HG03045 (cell line): ENCODE results near the gene CLDN22.

Experiments
- ATAC-seq: cut with Tn5 transposase; IDR thresholded peaks from one replicate; pipeline ENCODE4 v1.9.1; 2021; ENCODE audit warnings: mild to moderate bottlenecking, moderate library complexity; ENCODE audit not compliant: unreplicated experiment

CLDN22 gene

DNA sequence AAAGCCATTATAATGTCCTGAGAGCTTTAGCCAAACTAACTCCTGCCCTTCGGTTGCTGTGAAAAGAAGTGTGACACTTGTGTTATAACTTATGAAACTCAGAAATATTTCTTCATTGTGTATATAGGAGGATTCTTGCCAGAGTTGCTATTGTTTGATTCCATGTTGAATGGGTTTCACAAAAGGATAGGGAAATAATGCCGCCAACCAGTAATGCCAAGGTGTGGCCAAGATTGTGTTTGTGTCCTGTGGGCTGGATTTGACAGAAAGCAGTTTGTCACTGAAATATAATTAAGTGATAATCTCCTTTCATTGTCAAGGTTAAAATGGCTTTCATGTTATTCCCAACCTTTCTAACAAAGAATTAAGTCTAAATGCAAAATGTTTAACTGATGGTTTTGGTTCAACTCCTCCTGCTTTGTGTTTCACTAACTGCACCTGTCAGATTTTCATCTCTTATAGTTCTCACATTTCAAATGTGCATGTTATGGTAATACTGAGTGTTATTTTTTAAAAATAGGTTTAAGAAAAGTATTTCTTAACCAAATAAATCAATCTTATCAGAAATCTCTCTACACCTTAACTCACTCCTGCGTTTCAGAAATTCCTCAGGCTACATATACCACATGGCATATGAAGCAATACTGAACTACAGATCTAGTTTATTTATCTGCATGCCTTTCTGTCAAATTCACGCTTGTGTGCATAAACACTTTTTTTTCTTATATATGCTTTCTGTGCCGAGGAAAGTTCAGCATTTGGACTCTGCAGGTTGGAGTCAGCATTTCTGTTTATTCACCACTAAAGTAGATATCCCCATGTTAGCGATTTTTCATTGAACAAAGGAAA, at the start of gene CLDN22:
Gene CLDN22 (minus strand): TSS at position 66 of the 849 bp plus-strand sequence. CDS start 58 bp downstream, at position 8.
- ATAC-seq, result no peak

DNA sequence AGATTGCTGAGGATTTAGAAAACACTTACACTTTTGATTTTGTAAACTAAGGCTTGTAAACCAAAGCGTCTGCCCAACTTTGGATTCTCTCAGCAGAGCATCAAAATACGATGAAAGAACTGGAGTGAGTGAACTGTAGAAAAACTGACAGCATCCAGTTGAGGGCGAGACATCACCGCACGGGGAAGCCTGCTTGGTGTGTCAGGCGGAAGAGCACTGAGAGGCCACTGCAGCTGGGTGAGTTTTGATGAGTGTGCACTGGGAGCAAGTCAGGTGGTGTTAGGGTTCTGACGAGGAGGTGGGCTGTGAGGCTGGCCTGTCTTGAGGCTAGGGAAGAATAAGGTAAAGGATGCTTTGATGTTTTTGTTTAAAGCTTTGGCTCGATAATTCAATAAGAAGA, 49.0 kb upstream of the CLDN22 start:
- ATAC-seq, result no peak

DNA sequence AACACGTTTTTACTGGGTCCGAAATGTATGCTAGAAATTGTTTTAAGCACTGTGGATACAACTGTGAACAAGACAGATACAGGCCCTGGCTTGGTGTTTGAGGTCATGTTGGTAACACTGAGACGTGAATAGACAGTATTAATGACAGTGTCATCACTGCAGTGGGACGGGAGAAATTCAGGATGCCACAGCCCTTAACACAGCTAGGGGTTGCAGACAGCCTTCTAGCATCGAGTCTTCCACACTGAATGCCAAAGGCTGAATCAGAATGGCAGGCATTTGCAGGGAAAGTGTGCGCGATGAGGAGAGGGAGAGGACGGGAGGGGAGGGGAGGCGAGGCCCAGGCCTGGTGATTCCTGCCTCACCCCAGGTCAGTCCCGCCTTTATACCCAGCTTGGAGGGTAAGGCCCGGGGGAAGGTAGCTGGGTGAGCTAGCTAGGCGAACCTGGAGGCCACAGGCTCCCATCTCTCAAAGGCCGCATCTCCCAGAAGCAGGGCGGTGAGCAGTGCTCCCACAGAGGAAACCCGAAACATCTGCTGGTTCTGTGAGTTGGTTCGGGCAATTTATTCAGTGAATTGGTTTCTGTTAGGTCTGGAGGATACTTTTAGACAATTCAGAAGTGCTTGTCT, 46.2 kb upstream of the CLDN22 start:
- no peak for ATAC-seq

DNA sequence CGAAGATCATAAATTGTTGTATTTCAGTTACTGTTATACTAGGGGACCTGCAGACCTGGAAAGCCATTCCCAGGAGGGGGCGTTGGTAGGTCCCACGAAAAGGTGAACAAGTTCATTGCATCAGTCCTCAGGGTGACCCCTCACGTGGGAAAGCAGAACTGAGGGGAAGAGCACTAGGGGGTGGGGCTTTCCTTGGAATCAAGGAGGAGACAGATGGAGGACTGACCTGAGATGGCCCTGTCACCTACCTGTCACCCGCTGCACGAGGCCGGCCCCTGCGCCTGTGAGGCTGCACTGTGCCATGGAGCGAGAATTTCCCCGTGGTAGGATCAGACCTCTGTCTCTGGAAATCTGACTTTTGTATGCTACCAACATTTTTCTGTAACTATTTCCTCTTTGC, 43.9 kb upstream of the CLDN22 start:
- ATAC-seq, result no peak

DNA sequence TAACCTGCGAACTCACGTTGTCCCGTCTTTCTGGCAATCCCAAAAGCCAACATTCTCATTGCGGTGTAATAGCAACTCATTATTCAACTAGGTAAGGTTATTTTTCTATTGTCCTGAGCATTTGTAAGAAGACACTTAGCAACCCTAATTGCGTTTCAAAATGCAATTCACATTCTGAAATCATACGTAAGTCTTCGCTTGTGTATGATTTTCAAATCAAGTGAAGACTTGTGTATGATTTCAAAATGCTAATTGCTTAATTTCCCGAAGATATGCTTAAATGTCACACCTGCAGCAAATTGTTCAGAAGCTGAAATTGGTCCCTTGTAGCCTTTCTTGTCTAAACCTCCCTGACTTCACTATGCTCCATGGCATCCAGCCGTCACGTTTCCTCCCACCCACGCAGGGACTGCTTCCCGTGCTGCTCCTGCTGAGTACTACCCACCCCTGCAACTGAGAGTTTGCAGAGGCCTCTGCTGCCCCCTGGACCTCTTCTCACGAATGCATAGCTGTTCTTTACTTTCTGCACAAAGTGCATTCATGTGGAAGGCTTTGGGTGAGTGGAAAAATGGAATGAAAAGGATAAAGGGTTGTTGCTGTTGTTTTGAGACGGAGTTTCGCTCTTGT, 43.0 kb upstream of the CLDN22 start:
- ATAC-seq, result no peak

DNA sequence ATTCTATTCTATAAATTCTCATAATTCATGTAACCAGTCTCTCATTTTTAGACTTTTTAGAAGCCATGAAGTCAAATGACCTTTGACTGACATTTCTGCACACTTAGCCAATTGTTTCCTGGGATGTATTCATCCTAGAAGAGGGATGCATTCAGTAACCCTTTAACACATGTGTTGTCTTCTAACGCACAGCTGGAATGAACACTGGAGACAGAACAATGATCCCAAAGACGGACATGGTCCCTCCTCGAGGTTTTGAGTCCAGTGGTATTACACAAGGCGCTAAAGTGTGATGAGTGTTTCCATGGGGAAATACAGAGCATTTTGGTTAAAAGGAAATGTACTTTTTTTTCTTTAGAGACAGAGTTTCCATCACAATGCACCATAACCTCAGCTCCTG, 42.0 kb upstream of the CLDN22 start:
- no peak for ATAC-seq

DNA sequence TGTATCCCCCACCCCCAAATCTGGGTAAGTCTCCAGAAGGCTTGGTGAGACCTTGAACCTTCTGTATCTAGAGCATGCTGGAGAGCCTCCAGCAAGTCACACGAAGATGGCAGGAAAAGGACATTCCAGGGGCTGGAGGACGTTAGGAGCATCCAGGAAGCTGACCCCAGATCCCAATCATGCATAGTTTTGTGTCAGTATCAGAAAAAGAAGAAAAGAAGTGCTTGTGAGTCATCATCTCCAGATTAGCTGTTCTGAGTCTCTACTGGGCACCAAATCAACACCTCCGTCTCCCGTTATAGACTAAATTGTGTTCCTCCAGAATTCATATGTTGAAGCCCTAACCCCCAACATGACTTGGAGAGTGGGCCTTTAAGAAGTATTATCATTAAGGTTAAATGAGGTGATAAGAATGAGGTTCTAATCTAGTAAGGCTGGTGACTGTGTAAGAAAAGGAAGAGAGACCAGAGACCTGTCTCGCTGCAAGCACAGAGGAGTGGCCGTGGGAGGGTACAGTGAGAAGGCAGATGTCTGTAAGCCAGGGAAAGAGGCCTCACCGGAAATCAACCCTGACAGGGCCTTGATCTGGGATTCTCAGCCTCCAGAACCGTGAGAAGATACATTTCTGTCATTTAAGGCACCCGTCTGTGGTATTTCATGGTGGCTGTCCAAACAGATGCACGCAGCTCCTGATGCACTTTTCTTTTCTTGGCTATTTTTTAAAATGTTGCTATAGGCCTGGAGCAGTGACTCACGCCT, 40.3 kb upstream of the CLDN22 start:
- ATAC-seq, result no peak

DNA sequence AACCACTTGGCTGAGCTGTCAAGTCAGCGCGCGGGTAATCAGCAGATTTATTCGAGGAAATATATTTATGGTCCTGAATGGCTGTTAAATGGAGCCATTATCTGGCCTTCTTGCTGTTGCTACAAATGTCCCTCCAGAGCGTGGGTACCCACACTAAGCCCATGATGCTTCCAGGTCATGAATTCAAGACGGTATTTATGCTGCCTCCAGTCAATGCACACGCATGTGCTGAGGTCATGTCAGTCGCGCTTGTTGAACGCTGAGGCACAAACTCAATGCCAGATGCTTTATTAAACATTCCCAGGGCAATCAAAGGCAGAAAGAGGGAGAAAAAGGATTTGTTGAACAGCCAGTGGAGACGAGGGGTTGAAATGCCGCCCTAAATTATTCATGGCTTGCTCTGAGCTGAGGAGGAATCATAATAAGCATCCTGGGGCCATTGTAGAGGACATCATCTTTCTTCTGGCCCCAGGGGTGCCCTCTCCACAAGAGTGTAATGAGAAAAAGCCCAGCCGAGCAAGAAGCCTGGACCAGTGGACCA, 38.2 kb upstream of the CLDN22 start:
- ATAC-seq, result no peak

DNA sequence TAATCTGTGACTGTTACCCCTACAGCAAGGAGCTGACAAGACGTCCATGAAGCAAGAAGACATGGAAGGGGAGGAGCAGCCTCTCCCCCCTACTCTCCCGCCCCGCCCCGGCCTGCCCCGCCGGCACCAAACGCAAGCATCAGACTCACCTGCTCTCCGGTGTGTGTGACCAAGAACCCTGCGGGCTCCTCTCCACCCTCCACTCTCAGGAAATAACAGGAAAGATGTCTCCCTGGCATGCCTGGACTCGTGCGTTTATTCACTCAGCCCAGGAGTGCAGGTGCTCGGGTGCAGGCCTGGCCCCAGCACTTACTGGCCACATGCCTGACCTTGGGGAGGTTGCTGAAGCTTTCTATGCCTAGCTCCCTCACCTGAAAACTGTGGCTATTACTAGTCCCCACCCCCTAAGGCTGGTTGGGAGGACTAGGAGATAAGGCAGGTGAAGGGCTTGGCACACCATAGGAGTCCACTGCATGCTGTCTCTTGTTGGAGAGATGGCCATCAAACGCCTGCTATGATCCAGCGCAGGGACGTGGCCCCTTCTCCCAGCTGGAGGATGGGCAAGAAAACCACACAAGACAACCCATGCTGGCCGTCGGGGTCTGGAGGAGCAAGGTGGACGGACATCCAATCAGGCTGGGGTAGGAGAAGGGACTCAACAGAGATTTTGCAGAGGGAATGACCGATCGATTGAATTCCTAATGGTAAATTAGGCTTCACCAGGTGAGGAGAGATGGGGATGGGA, 37.0 kb upstream of the CLDN22 start:
- ATAC-seq, result no peak

DNA sequence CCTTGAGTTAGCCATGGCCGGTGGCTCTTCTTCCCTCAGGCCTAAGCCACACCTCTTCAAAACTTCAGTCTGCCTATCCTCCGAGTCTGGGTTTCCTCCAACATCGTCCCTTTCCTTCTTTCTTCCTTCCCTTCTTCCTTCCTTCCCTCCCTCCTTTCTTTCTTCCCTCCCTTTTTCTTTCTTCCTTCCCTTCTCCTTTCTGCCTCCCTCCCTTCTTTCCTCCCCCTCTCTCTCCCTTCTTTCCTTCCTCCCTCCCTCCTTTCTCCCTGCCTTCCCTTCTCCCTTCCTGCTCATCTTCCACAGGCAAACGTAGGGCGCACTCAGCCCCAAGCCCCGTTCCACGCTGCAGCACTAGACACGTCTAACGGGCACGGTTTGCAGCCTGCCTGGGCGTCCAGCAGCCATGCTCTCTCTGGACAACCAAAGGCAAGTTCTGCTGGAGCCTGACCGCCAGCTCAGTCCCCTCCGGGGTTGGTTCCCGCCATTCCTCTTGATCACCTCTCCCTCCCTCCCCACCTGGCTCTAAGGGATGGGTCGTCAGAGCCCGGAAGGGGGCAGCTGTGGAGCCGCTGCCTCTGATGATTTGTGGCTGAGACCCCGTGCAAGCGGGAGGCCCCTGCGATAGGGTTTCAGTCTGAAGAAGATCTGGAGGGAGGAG, 36.2 kb upstream of the CLDN22 start:
- no peak for ATAC-seq

DNA sequence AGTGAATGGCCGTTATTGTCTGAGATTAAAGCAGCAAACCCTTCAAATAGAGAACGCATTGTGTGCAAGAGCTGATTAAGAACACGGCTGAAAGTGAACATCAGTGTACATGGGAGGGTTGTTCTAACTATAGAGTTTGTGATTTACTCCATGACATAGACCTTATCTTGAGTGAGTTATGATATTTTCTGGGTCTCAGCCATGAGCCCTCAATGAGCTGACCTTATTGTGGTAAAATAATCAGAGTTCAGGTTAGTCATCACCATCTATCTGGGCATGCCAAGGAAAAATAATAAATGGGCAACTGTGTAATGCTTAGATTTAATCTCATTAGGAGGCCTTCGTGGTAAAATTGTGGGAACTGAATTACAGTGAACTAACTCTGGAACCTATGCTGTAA, 35.3 kb upstream of the CLDN22 start:
- no peak for ATAC-seq

DNA sequence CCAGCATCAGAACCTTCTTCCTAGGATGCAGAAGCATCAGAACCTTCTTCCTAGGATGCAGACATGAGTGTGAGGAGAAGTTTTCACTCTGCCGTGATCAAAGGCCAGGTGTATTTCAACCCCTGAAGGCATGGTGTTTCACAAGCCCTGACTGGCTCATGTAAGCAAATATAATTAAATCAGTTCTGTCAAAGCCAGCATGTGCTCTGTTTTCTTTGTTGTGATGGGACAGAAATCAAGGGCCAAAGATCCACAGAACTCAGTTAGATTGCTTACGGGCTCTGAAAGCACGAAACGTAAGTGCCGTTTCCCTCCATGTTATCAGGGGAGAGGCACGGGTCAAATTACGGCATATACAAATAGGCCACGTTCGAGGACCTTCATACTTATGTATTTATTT, 34.1 kb upstream of the CLDN22 start:
- no peak for ATAC-seq

DNA sequence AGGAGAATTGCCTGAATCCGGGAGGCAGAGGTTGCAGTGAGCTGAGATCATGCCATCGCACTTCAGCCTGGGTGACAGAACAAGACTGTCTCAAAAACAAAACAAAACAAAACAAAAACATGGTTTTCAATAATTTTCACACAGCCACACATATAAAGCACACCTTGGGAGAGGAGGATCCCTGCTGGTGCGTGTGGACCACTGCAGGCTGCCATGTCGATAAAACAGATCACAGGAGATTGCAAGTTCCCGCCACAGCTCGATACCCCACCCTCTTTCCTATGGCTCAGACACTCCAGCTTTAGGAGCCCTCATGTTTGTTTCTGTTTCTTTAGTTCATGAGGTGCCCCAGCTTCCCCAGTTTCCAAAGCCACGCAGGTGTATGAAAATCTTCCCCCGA, 33.5 kb upstream of the CLDN22 start:
- no peak for ATAC-seq

DNA sequence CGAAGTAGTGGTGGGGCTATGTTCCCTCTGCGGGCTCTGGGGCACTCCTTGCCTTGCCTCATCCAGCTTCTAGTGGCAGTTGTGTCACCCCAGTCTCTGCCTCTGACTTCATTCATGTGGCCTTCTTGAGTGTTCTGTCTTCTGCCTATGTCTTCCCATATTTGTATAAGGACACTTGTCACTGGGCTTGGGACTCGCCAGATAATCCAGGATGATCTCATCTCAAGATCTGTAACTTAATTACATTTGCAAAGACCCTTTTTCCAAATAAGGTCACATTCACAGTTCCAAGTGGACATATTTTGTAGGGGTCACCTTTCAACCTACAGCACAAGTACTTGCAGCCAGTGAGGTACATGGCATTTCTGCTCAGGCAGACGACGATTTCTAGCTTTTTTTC, 32.5 kb upstream of the CLDN22 start:
- ATAC-seq, result no peak

DNA sequence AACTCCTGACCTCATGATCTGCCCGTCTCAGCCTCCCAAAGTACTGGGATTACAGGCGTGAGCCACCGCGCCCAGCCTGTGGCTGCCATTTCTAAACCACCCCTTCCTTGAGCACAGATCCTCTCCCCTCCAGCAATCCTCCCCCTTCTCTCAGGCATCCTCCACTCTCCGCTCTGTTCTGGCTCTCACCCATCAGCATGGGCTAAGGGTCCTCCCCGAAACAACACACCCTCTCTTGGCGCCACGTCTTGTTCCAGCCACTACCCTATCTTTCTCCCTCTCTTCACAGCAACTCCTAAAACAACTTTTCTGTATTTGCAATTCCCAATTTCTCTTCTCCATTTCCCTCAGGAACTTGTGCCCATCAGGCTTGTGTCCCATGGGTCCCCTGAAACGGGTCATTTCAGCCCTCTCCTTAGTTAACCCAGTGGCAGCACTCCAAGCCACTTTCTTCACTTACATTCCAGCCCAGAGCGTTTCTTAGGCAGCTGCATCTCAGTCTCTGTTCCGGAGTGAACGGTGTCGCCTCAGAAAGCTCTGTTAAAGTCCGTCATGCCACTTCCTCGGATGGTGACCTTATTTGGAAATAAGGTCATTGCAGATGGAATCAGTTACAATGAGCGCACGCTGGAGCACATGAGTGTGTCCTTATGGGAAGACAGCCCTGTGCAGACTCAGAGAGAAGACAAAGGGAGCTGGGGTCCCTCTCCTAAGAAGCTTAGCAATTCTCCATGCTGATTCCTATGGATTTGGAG, 30.4 kb upstream of the CLDN22 start:
- ATAC-seq, result no peak

DNA sequence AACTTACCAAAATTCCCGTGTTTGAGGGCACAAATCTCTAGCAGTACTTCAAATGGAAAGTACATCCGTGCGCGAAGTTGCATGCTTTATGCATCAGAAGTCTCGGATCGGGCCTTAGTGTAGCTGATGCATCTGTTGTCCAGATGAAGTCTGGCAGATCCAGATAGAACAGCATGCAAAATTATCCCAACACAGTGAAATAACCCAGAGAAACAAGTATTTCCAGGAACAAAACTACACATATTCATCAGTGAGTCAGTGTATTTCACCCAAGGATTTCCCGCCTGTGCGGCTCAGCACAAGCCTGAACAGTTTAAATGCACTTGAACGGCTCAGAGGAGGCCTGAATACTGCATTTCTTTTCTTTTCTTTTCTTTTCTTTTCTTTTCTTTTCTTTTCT, 29.6 kb upstream of the CLDN22 start:
- ATAC-seq, result no peak

DNA sequence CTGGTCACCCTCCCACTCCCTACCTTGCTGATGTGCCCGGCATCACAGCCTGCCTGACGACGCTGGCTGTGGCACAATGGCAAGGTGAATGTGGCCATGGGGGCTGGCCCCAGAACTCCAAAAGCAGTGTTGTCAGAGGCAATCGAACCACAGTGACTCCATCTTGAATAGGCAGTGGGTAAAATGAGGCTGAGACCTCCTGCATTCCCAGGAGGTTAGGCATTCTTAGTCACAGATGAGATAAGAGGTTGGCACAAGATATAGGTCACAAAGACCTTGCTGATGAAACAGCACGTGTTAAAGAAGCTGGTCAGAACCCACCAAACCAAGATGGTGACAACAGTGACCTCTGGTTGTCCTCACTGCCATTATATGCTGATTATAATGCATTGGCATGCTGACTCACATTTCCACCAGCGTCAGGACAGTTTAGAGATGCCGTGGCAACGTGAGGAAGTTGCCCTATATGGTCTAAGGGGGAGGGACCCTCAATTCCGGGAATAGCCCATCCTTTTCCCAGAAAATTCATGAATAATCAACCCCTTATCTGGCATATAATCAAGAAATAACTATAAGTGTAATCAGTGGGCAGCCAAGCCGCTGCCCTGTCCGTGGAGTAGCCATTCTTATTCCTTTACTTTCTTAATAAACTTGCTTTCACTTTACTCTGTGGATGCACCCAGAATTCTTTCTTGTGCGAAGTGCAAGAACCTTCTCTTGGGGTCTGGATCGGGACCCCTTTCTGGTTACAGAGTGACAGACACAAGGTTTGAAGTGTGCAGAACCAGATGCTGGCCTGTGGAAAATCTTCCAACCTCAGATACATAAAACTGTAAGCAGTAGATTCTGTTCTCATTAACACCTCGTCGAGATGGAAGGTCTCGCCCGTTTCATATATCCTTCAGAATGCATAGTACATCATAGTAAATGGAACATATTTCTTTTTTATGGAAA, 28.9 kb upstream of the CLDN22 start:
- no peak for ATAC-seq

DNA sequence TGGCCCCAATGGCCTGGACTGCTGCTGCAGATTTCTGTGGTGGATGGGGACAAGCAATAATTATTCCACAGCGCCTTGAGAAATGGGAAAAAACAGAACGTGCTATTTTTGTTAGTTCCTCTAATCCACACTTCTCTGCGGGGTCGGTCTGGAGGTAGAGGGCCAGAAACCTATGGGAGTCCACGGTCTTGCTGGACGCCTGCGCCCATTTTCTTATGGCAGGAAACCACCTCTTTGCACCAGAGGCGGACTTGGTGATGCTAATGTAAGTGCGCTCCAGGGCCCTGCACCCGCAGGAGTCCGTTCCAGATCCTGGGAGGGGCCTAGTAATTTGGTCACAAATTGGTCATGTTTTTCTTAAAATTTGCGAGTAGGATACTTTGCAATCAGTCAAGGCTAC, 28.1 kb upstream of the CLDN22 start:
- ATAC-seq, result no peak
